Measurements from ENCODE around the gene GPR150.

GPR150 gene

DNA sequence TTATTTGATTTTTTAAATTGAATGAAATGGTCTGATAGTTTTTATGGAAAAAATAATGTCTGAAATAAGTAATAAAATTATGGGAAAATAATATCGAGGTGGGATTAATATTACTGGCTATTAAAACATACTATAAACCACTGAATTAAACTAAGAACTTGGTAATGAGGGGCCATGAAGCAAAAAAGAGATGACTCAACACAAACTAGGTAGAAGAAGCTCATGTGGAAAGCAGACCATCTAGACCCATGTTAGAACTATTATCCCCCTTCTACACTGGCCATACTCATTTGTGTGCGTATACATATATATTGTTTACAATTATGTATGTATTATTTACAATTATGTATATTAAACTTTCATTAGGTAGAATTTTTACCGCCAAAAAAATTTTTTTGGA lies 8.5 kb upstream of the GPR150 start:
- no peak for DNase-seq (ENCODE audit: low read depth)
- no peak overlapping the region for H3K4me3 ChIP-seq (ENCODE audit: low read length)
- TF ChIP-seq, protein P1, sequence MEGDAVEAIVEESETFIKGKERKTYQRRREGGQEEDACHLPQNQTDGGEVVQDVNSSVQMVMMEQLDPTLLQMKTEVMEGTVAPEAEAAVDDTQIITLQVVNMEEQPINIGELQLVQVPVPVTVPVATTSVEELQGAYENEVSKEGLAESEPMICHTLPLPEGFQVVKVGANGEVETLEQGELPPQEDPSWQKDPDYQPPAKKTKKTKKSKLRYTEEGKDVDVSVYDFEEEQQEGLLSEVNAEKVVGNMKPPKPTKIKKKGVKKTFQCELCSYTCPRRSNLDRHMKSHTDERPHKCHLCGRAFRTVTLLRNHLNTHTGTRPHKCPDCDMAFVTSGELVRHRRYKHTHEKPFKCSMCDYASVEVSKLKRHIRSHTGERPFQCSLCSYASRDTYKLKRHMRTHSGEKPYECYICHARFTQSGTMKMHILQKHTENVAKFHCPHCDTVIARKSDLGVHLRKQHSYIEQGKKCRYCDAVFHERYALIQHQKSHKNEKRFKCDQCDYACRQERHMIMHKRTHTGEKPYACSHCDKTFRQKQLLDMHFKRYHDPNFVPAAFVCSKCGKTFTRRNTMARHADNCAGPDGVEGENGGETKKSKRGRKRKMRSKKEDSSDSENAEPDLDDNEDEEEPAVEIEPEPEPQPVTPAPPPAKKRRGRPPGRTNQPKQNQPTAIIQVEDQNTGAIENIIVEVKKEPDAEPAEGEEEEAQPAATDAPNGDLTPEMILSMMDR (conservative IDR thresholded peaks at IDR 0.05; ENCODE audit: low read length), result no peak

- TF ChIP-seq, protein P1 (conservative IDR thresholded peaks at IDR 0.05; ENCODE audit: low read length), result no peak
- DNase-seq (ENCODE audit: low read depth), result no peak
- no peak overlapping the region for H3K4me3 ChIP-seq (ENCODE audit: low read length)
These were observed 6.4 kb upstream of the GPR150 start for GRCh38 chr5:95613514-95613913.

- TF ChIP-seq, protein P1 (conservative IDR thresholded peaks at IDR 0.05; ENCODE audit: low read length), result no peak
- no peak overlapping the region for H3K4me3 ChIP-seq (ENCODE audit: low read length)
- no peak for DNase-seq (ENCODE audit: low read depth)
These were observed 4.8 kb upstream of the GPR150 start for GRCh38 chr5:95615164-95615467.

DNA sequence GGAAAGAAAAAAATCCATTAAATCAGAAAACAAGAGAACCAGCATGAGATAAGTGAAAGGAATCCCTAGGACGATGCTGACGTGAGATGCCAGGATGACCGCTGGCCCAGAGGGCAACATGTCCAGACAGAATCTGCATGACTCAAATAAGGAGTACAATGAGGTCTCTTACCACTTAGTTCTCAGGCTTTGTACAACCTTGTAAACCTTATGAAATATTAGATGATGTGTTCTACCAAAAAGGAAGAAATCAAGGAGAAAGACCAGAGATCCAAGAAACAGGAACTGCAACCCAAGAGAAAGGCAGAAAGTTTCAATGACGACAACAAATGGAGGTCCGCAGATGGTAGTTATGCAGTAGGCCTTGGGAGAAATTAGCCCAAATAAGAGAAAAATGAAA lies 2.8 kb upstream of the GPR150 start:
- no peak overlapping the region for H3K4me3 ChIP-seq (ENCODE audit: low read length)
- TF ChIP-seq, protein P1 (conservative IDR thresholded peaks at IDR 0.05; ENCODE audit: low read length), result no peak
- no peak for DNase-seq (ENCODE audit: low read depth)

- TF ChIP-seq, protein P1 (conservative IDR thresholded peaks at IDR 0.05; ENCODE audit: low read length), result no peak
- H3K4me3 ChIP-seq (ENCODE audit: low read length), result no peak overlapping the region
- DNase-seq (ENCODE audit: low read depth), result no peak
These were observed 791 bp upstream of the GPR150 start for GRCh38 chr5:95619096-95619495.

DNA sequence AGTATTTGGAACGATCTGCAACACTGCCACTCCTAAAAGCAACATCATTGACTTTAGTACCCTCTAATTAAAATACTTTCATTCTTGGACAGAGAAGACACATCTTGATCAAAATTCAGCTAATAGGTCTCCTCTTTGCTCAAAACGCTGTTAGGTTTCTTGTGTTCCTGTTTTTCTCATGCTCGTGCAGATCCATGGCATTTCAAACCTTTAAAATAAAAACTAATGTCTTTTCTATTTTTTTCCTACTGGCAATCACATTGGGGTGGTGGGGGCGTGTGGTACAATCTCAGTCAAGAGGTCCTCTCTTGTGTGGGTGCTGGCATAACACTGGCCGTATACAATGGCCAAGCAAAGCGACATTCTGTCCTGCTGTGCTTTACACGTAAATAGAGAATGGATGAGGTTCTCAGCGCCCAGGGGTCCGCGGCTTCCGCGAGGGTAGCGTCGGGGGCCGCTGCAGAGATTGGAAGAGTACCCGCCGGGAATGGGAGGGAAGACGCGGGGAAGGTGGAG lies 315 bp upstream of the GPR150 start:
- no peak for DNase-seq (ENCODE audit: low read depth)
- TF ChIP-seq, protein P1 (conservative IDR thresholded peaks at IDR 0.05; ENCODE audit: low read length), result no peak
- peak overlapping the region; percentile 55 for H3K4me3 ChIP-seq (ENCODE audit: low read length)

GRCh38 chr5:95620870-95621838 lies 1.3 kb downstream of the GPR150 start:
- peak; percentile 9 for DNase-seq (ENCODE audit: low read depth)

More at GRCh38 chr5:95620870-95621838, 1.3 kb downstream of the GPR150 start:
- TF ChIP-seq, protein P1 (conservative IDR thresholded peaks at IDR 0.05; ENCODE audit: low read length), result no peak
- H3K4me3 ChIP-seq (ENCODE audit: low read length), result peak overlapping the region; percentile 45

Measured in AG10803 (cell line).